GM15510 (cell line): Measurements from ENCODE around the gene CCDC198.

Experiments used
- POLR2A ChIP-seq: IDR thresholded peaks from 3 replicates; pipeline ENCODE4 v1.6.1; 2011; ENCODE audit warnings: borderline replicate concordance; ENCODE audit not compliant: insufficient read length; ENCODE audit errors: extremely low read depth

CCDC198 gene

GRCh38 chr14:57486767-57487379 lies 6.8 kb downstream of the CCDC198 start:
- no peak for TF ChIP-seq POLR2A

- no peak for TF ChIP-seq POLR2A
These were observed 8.0 kb downstream of the CCDC198 start for GRCh38 chr14:57485635-57486034.

GRCh38 chr14:57482120-57482519 lies 11.5 kb downstream of the CCDC198 start:
- no peak for TF ChIP-seq POLR2A

GRCh38 chr14:57480051-57480450 lies 13.6 kb downstream of the CCDC198 start:
- no peak for TF ChIP-seq POLR2A

- TF ChIP-seq POLR2A, result no peak
These were observed 14.5 kb downstream of the CCDC198 start for GRCh38 chr14:57479197-57479596.

- TF ChIP-seq POLR2A, result no peak
These were observed 15.6 kb downstream of the CCDC198 start for GRCh38 chr14:57478050-57478449.

- TF ChIP-seq POLR2A, result no peak
These were observed 22.7 kb downstream of the CCDC198 start for GRCh38 chr14:57470909-57471308.

- no peak for TF ChIP-seq POLR2A
These were observed 29.5 kb downstream of the CCDC198 start for GRCh38 chr14:57464008-57464730.

GRCh38 chr14:57462551-57462950 lies 31.1 kb downstream of the CCDC198 start:
- no peak for TF ChIP-seq POLR2A

- TF ChIP-seq POLR2A, result no peak
These were observed 31.8 kb downstream of the CCDC198 start for GRCh38 chr14:57461777-57462320.

GRCh38 chr14:57435923-57436322 lies 57.7 kb downstream of the CCDC198 start:
- no peak for TF ChIP-seq POLR2A

- TF ChIP-seq POLR2A, result no peak
These were observed 72.7 kb downstream of the CCDC198 start for GRCh38 chr14:57420986-57421385.

GRCh38 chr14:57420033-57420432 lies 73.6 kb downstream of the CCDC198 start:
- no peak for TF ChIP-seq POLR2A
